ENCODE data around the gene IMPG2. TPM values are rescaled to one million over a fixed set of nuclear protein-coding genes. Genes with fewer than 3 reads are reported as not detected.

The IMPG2 gene
- total and polyA plus RNA-seq, 2 donors (not counting 1 experiment from before 2014, with no cell fraction given), result 0.21 to 0.44 TPM

- Histone ChIP-seq H3K9me3 (ENCODE audit: control extremely low read depth in 1 of 3, control insufficient read depth in 2 of 3, insufficient read depth in 1 of 3, low read length in 2 of 3) (no peaks in the 10 kb centered on the region), H3K36me3 (replicated peaks in 1 of 2; ENCODE audit: control extremely low read depth in 1 of 2, control insufficient read depth in 1 of 2, extremely low read depth in 1 of 2, insufficient read depth in 2 of 2, low read length in 1 of 2) (no peaks in the 10 kb centered on the region), H3K9ac (ENCODE audit: low read length) (no peak overlapping the region), H3K4me3 (ENCODE audit: control extremely low read depth in 1 of 5, extremely low read depth in 1 of 5, insufficient read depth in 1 of 5, low read depth in 2 of 5, low read length in 4 of 5) (no peak overlapping the region), H3K4me2 (replicated peaks; ENCODE audit: low read depth, low read length, poor library complexity, severe bottlenecking) (no peak overlapping the region), H2AFZ (ENCODE audit: insufficient read depth, low read depth, low read length, poor library complexity, severe bottlenecking) (no peak overlapping the region), H3K27me3 (replicated peaks in 1 of 4; ENCODE audit: control extremely low read depth in 1 of 4, control insufficient read depth in 3 of 4, insufficient read depth in 4 of 4, low read length in 3 of 4) (no peaks in the 10 kb centered on the region), H4K20me1 (ENCODE audit: control insufficient read depth, insufficient read depth, low read length, poor library complexity, severe bottlenecking) (no peaks in the 10 kb centered on the region), H3K79me2 (ENCODE audit: control insufficient read depth, insufficient read depth, low read length) (no peaks in the 10 kb centered on the region), H3K4me1 (ENCODE audit: control insufficient read depth in 2 of 2, insufficient read depth in 2 of 2, low read length in 2 of 2) (no peaks in the 10 kb centered on the region), H3K27ac (ENCODE audit: low read length in 2 of 2) (no peak overlapping the region)
- Mint-ChIP-seq H3K27ac (no peak overlapping the region), H3K9me3 (ENCODE audit: insufficient read depth) (no peaks in the 10 kb centered on the region), H3K27me3 (no peaks in the 10 kb centered on the region), H3K4me3 (no peak overlapping the region), H3K4me1 (no peaks in the 10 kb centered on the region)
- no peak for TF ChIP-seq EZH2 (IDR thresholded peaks at IDR 0.05; ENCODE audit: borderline replicate concordance, insufficient read depth, low read depth, low read length, poor library complexity, severe bottlenecking)
- no peak for TF ChIP-seq CTCF (IDR thresholded peaks at IDR 0.05)
- ChIA-PET POLR2A (no interaction called here), CTCF (no interaction called here)
- intact Hi-C loops (cut with micrococcal nuclease), result no loop called here
- WGBS (ENCODE audit: insufficient coverage), result 100% methylated on average over 3 of the region's 4 CpGs
- ATAC-seq (ENCODE audit: low read depth) (no peak), DNase-seq (no peak)
Measured at GRCh38 chr3:101271728-101272127, 48.6 kb downstream of the IMPG2 start.

GRCh38 chr3:101270149-101270548, 50.2 kb downstream of the IMPG2 start:
- Histone ChIP-seq H3K36me3 (replicated peaks in 1 of 2; ENCODE audit: control extremely low read depth in 1 of 2, control insufficient read depth in 1 of 2, extremely low read depth in 1 of 2, insufficient read depth in 2 of 2, low read length in 1 of 2) (no peaks in the 10 kb centered on the region), H3K4me1 (ENCODE audit: control insufficient read depth in 2 of 2, insufficient read depth in 2 of 2, low read length in 2 of 2) (no peaks in the 10 kb centered on the region), H3K9ac (ENCODE audit: low read length) (no peak overlapping the region), H3K4me3 (ENCODE audit: control extremely low read depth in 1 of 5, extremely low read depth in 1 of 5, insufficient read depth in 1 of 5, low read depth in 2 of 5, low read length in 4 of 5) (no peak overlapping the region), H3K4me2 (replicated peaks; ENCODE audit: low read depth, low read length, poor library complexity, severe bottlenecking) (no peak overlapping the region), H3K27ac (ENCODE audit: low read length in 2 of 2) (no peak overlapping the region), H3K9me3 (ENCODE audit: control extremely low read depth in 1 of 3, control insufficient read depth in 2 of 3, insufficient read depth in 1 of 3, low read length in 2 of 3) (no peaks in the 10 kb centered on the region), H3K79me2 (ENCODE audit: control insufficient read depth, insufficient read depth, low read length) (no peaks in the 10 kb centered on the region), H3K27me3 (replicated peaks in 1 of 4; ENCODE audit: control extremely low read depth in 1 of 4, control insufficient read depth in 3 of 4, insufficient read depth in 4 of 4, low read length in 3 of 4) (no peaks in the 10 kb centered on the region), H4K20me1 (ENCODE audit: control insufficient read depth, insufficient read depth, low read length, poor library complexity, severe bottlenecking) (no peaks in the 10 kb centered on the region), H2AFZ (ENCODE audit: insufficient read depth, low read depth, low read length, poor library complexity, severe bottlenecking) (no peak overlapping the region)
- DNase-seq (no peak), ATAC-seq (ENCODE audit: low read depth) (no peak)
- CTCF ChIA-PET, result no interaction called here
- intact Hi-C loops (cut with micrococcal nuclease), result no loop called here
- POLR2A ChIA-PET, result no interaction called here
- 60% methylated on average over 1 of the region's 5 CpGs for WGBS (ENCODE audit: insufficient coverage)
- no peak overlapping the region for H3K27ac Mint-ChIP-seq
- H3K9me3 Mint-ChIP-seq (ENCODE audit: insufficient read depth), result peaks cover 3% of the 10 kb centered on the region
- H3K4me3 Mint-ChIP-seq, result no peak overlapping the region
- no peak for TF ChIP-seq EZH2 (IDR thresholded peaks at IDR 0.05; ENCODE audit: borderline replicate concordance, insufficient read depth, low read depth, low read length, poor library complexity, severe bottlenecking)
- no peak for TF ChIP-seq CTCF (IDR thresholded peaks at IDR 0.05)
- H3K4me1 Mint-ChIP-seq, result no peaks in the 10 kb centered on the region
- no peaks in the 10 kb centered on the region for H3K27me3 Mint-ChIP-seq
